ENCODE measurements around the gene PSMB2.
A peak's percentile ranks its signal among the peaks of the same experiment; 100 is the strongest.

The PSMB2 gene

GRCh38 chr1:35646043-35646442 lies 4.7 kb upstream of the PSMB2 start:
- TF ChIP-seq ZNF274 (IDR thresholded peaks at IDR 0.05; ENCODE audit: low read depth, low read length) (no peak), SUZ12 (IDR thresholded peaks at IDR 0.05; ENCODE audit: extremely low read depth, insufficient read depth, insufficient read length) (no peak), YY1 (IDR thresholded peaks at IDR 0.05; ENCODE audit: insufficient read depth, insufficient read length) (no peak)
- Histone ChIP-seq H3K4me1 (ENCODE audit: insufficient read depth, insufficient read length) (no peaks in the 10 kb centered on the region), H3K27me3 (ENCODE audit: insufficient read depth, insufficient read length) (peaks cover 21% of the 10 kb centered on the region), H3K9ac (ENCODE audit: insufficient read length, low read depth) (no peak overlapping the region), H3K4me3 (ENCODE audit: insufficient read length, low read depth) (no peak overlapping the region), H3K9me3 (ENCODE audit: insufficient read depth, low read length) (no peaks in the 10 kb centered on the region), H3K36me3 (ENCODE audit: insufficient read depth, insufficient read length, low read length) (no peaks in the 10 kb centered on the region)
- DNase-seq (ENCODE audit: low read depth, low spot score): no peak

- H3K4me1 ChIP-seq (ENCODE audit: insufficient read depth, insufficient read length): no peaks in the 10 kb centered on the region
- H3K27me3 ChIP-seq (ENCODE audit: insufficient read depth, insufficient read length): peaks cover 15% of the 10 kb centered on the region
- peaks cover 7% of the 10 kb centered on the region; the same call in 1 of the 2 replicates for H3K9me3 ChIP-seq (ENCODE audit: insufficient read depth, low read length)
- no peak for DNase-seq (ENCODE audit: low read depth, low spot score)
- H3K4me3 ChIP-seq (ENCODE audit: insufficient read length, low read depth): no peak overlapping the region
- H3K9ac ChIP-seq (ENCODE audit: insufficient read length, low read depth): no peak overlapping the region
- H3K36me3 ChIP-seq (ENCODE audit: insufficient read depth, insufficient read length, low read length): peaks cover 14% of the 10 kb centered on the region
- no peak for TF ChIP-seq ZNF274 (IDR thresholded peaks at IDR 0.05; ENCODE audit: low read depth, low read length)
- TF ChIP-seq SUZ12 (IDR thresholded peaks at IDR 0.05; ENCODE audit: extremely low read depth, insufficient read depth, insufficient read length): no peak
These were observed 2.9 kb upstream of the PSMB2 start for GRCh38 chr1:35644204-35644603.

DNA sequence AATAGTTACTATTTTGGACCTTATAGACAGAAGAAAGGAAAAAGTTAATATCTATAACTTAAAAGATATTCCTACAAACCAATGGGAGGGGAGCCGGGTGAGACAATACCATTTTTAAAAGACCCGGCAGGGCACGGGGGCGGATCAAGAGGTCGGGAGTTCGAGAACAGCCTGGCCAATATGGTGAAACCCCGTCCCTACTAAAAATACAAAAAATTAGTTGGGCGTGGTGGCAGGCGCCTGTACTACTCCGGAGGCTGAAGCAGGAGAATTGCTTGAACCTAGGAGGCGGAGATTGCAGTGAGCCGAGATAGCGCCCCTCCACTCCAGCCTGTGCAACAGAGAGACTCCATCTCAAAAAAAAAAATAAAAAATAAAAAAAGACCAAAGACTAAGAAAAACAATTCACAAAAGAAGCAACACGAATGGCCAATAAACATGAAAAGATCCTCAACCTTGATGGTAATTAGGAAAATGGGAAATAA lies 1.2 kb upstream of the PSMB2 start:
- H3K9ac ChIP-seq (ENCODE audit: insufficient read length, low read depth): peak overlapping the region; percentile 100
- DNase-seq (ENCODE audit: low read depth, low spot score): no peak

GRCh38 chr1:35640380-35641232 lies 720 bp downstream of the PSMB2 start:
- peaks cover 7% of the 10 kb centered on the region for H3K27me3 ChIP-seq (ENCODE audit: insufficient read depth, insufficient read length)
- peak overlapping the region; percentile 90 for H3K4me3 ChIP-seq (ENCODE audit: insufficient read length, low read depth)
- no peak for DNase-seq (ENCODE audit: low read depth, low spot score)

More for the DNA sequence above, 1.2 kb upstream of the PSMB2 start:
- H3K9me3 ChIP-seq (ENCODE audit: insufficient read depth, low read length): peaks cover 7% of the 10 kb centered on the region; the same call in 1 of the 2 replicates
- peaks cover 15% of the 10 kb centered on the region for H3K27me3 ChIP-seq (ENCODE audit: insufficient read depth, insufficient read length)
- TF ChIP-seq SUZ12 (IDR thresholded peaks at IDR 0.05; ENCODE audit: extremely low read depth, insufficient read depth, insufficient read length) (no peak), ZNF274 (IDR thresholded peaks at IDR 0.05; ENCODE audit: low read depth, low read length) (no peak), YY1 (IDR thresholded peaks at IDR 0.05; ENCODE audit: insufficient read depth, insufficient read length) (no peak)
- H3K36me3 ChIP-seq (ENCODE audit: insufficient read depth, insufficient read length, low read length): peaks cover 25% of the 10 kb centered on the region
- H3K4me3 ChIP-seq (ENCODE audit: insufficient read length, low read depth): peak overlapping the region; percentile 37
- no peaks in the 10 kb centered on the region for H3K4me1 ChIP-seq (ENCODE audit: insufficient read depth, insufficient read length)

GRCh38 chr1:35637401-35637809 lies 3.9 kb downstream of the PSMB2 start:
- Histone ChIP-seq H3K4me1 (ENCODE audit: insufficient read depth, insufficient read length) (no peaks in the 10 kb centered on the region), H3K4me3 (ENCODE audit: insufficient read length, low read depth) (no peak overlapping the region), H3K36me3 (ENCODE audit: insufficient read depth, insufficient read length, low read length) (peaks cover 63% of the 10 kb centered on the region), H3K27me3 (ENCODE audit: insufficient read depth, insufficient read length) (no peaks in the 10 kb centered on the region), H3K9ac (ENCODE audit: insufficient read length, low read depth) (no peak overlapping the region), H3K9me3 (ENCODE audit: insufficient read depth, low read length) (peaks cover 7% of the 10 kb centered on the region; the same call in 1 of the 2 replicates)
- no peak for DNase-seq (ENCODE audit: low read depth, low spot score)
- no peak for TF ChIP-seq YY1 (IDR thresholded peaks at IDR 0.05; ENCODE audit: insufficient read depth, insufficient read length)
- no peak for TF ChIP-seq ZNF274 (IDR thresholded peaks at IDR 0.05; ENCODE audit: low read depth, low read length)
- no peak for TF ChIP-seq SUZ12 (IDR thresholded peaks at IDR 0.05; ENCODE audit: extremely low read depth, insufficient read depth, insufficient read length)

More at GRCh38 chr1:35640380-35641232, 720 bp downstream of the PSMB2 start:
- TF ChIP-seq YY1 (IDR thresholded peaks at IDR 0.05; ENCODE audit: insufficient read depth, insufficient read length) (no peak), SUZ12 (IDR thresholded peaks at IDR 0.05; ENCODE audit: extremely low read depth, insufficient read depth, insufficient read length) (no peak), ZNF274 (IDR thresholded peaks at IDR 0.05; ENCODE audit: low read depth, low read length) (no peak)
- Histone ChIP-seq H3K36me3 (ENCODE audit: insufficient read depth, insufficient read length, low read length) (peaks cover 35% of the 10 kb centered on the region), H3K4me1 (ENCODE audit: insufficient read depth, insufficient read length) (no peaks in the 10 kb centered on the region), H3K9me3 (ENCODE audit: insufficient read depth, low read length) (peaks cover 7% of the 10 kb centered on the region; the same call in 1 of the 2 replicates), H3K9ac (ENCODE audit: insufficient read length, low read depth) (peak overlapping the region; percentile 100)

DNA sequence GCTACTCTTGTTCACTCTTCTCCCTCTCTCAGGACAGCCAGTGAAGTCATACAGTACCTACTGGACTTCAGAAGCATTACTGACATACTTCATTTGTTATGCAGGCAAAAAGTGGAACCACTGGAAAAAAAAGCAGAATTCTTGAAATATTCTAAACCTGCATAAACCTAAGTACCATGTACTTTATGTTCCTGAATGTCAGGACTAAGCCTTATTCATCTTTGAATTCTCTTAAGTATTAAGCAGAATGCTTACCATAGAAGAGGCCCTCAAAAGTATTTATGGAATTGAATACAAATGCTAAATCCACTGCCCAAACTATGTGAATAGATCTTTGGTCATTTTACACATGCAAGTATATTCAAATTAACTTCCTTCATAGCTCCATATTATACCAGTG lies 7.8 kb downstream of the PSMB2 start:
- Histone ChIP-seq H3K27me3 (ENCODE audit: insufficient read depth, insufficient read length) (no peaks in the 10 kb centered on the region), H3K9ac (ENCODE audit: insufficient read length, low read depth) (no peak overlapping the region), H3K4me1 (ENCODE audit: insufficient read depth, insufficient read length) (no peaks in the 10 kb centered on the region), H3K4me3 (ENCODE audit: insufficient read length, low read depth) (no peak overlapping the region), H3K36me3 (ENCODE audit: insufficient read depth, insufficient read length, low read length) (peaks cover 82% of the 10 kb centered on the region), H3K9me3 (ENCODE audit: insufficient read depth, low read length) (no peaks in the 10 kb centered on the region)
- no peak for DNase-seq (ENCODE audit: low read depth, low spot score)
- TF ChIP-seq SUZ12 (IDR thresholded peaks at IDR 0.05; ENCODE audit: extremely low read depth, insufficient read depth, insufficient read length) (no peak), YY1 (IDR thresholded peaks at IDR 0.05; ENCODE audit: insufficient read depth, insufficient read length) (no peak), ZNF274 (IDR thresholded peaks at IDR 0.05; ENCODE audit: low read depth, low read length) (no peak)

DNA sequence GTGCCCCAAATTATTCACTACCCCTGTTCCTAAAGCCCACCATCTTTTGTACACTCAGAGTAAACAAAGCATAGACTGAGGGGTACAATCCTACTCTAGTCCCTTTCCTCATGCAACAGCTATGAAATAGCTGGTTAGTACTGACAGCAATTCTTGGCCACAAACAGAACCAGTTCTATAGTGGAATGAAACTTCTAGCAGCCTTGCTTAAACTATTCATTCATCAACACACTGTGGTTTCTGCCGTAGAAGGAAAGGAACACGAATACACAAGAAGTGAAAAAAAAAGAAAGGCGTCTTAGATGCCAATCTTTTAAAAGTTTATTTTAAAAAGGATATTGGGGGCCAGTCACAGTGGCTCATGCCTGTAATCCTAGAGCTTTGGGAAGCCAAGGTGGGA lies 9.9 kb downstream of the PSMB2 start:
- Histone ChIP-seq H3K9me3 (ENCODE audit: insufficient read depth, low read length) (no peaks in the 10 kb centered on the region), H3K4me1 (ENCODE audit: insufficient read depth, insufficient read length) (no peaks in the 10 kb centered on the region), H3K4me3 (ENCODE audit: insufficient read length, low read depth) (no peak overlapping the region), H3K36me3 (ENCODE audit: insufficient read depth, insufficient read length, low read length) (peaks cover 93% of the 10 kb centered on the region), H3K9ac (ENCODE audit: insufficient read length, low read depth) (no peak overlapping the region), H3K27me3 (ENCODE audit: insufficient read depth, insufficient read length) (no peaks in the 10 kb centered on the region)
- DNase-seq (ENCODE audit: low read depth, low spot score): no peak
- TF ChIP-seq YY1 (IDR thresholded peaks at IDR 0.05; ENCODE audit: insufficient read depth, insufficient read length) (no peak), SUZ12 (IDR thresholded peaks at IDR 0.05; ENCODE audit: extremely low read depth, insufficient read depth, insufficient read length) (no peak), ZNF274 (IDR thresholded peaks at IDR 0.05; ENCODE audit: low read depth, low read length) (no peak)

All from NT2/D1 (cell line).